ENCODE data around the gene TCL1B.

DNA sequence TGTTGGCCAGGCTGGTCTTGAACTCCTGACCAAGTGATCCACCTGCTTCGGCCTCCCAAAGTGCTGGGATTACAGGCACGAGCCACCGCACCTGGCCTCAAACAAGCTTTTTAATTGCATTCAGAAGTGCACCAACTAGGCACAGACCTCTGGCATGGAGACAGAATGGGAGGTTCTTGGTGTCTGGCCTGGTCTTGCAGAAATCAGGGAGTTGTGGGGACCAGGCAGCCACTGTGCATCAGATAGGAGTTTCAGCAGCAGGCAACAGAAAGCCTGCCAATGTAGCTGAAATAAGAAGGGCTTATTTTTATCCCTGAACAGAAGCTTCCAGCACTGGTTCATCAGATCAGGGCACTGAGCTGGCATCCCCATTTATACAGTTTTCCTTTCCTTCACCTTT lies 22.2 kb upstream of the TCL1B start:
- no peak for TF ChIP-seq POLR2A (IDR thresholded peaks at IDR 0.05; ENCODE audit: extremely low read depth, insufficient read length)
- TF ChIP-seq, protein P1, sequence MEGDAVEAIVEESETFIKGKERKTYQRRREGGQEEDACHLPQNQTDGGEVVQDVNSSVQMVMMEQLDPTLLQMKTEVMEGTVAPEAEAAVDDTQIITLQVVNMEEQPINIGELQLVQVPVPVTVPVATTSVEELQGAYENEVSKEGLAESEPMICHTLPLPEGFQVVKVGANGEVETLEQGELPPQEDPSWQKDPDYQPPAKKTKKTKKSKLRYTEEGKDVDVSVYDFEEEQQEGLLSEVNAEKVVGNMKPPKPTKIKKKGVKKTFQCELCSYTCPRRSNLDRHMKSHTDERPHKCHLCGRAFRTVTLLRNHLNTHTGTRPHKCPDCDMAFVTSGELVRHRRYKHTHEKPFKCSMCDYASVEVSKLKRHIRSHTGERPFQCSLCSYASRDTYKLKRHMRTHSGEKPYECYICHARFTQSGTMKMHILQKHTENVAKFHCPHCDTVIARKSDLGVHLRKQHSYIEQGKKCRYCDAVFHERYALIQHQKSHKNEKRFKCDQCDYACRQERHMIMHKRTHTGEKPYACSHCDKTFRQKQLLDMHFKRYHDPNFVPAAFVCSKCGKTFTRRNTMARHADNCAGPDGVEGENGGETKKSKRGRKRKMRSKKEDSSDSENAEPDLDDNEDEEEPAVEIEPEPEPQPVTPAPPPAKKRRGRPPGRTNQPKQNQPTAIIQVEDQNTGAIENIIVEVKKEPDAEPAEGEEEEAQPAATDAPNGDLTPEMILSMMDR (IDR thresholded peaks at IDR 0.05; ENCODE audit: low read depth, low read length): no peak
